K562 (cell line): ENCODE measurements around the gene PITRM1.

Experiments used
- ATF2 ChIP-seq: sonication (generic); formaldehyde crosslinking; IDR thresholded peaks from 2 replicates; pipeline ENCODE4 v1.8.1; 2022; ENCODE audit warnings: missing genetic modification reagents
- ATF4 ChIP-seq: fragments of 450-650 bp; formaldehyde crosslinking; IDR thresholded peaks from 2 replicates; pipeline ENCODE4 v1.4.0; 2022; ENCODE audit warnings: mild to moderate bottlenecking, moderate library complexity
- CEBPB ChIP-seq: fragments of 450-650 bp; IDR thresholded peaks from 2 replicates; pipeline ENCODE4 v1.6.1; 2016; ENCODE audit warnings: missing genetic modification characterization, missing compliant biosample characterization
- E2F4 ChIP-seq: sonication (generic); formaldehyde crosslinking; IDR thresholded peaks from 2 replicates; pipeline ENCODE4 v1.8.0; 2022; ENCODE audit warnings: mild to moderate bottlenecking, low read depth, missing genetic modification reagents
- E4F1 ChIP-seq: fragments of 250-450 bp; sonication (Bioruptor Pico); IDR thresholded peaks from 2 replicates; pipeline ENCODE4 v1.5.0; 2021; ENCODE audit warnings: mild to moderate bottlenecking, borderline replicate concordance
- POLR2AphosphoS5 ChIP-seq: IDR thresholded peaks from 2 replicates; pipeline ENCODE4 v1.6.1; 2011; ENCODE audit warnings: mild to moderate bottlenecking, low read depth, low read length, moderate library complexity; ENCODE audit not compliant: control insufficient read depth, insufficient read depth
- SAFB2 ChIP-seq: fragments of 200-400 bp; formaldehyde crosslinking; IDR thresholded peaks from 2 replicates; pipeline ENCODE4 v1.6.1; 2018; ENCODE audit warnings: borderline replicate concordance, low read length, low read depth, moderate library complexity; ENCODE audit not compliant: severe bottlenecking
- ZNF311 ChIP-seq: fragments of 250-450 bp; sonication (Bioruptor Pico); IDR thresholded peaks from 2 replicates; pipeline ENCODE4 v1.4.0; 2020; ENCODE audit warnings: mild to moderate bottlenecking, moderate library complexity
- ZNF699 ChIP-seq: fragments of 250-450 bp; sonication (Bioruptor Pico); IDR thresholded peaks from 2 replicates; pipeline ENCODE4 v1.8.0; 2021; ENCODE audit warnings: mild to moderate bottlenecking, moderate library complexity; ENCODE audit not compliant: insufficient replicate concordance
- TF ChIP-seq, protein P1 (sequence below), 3 experiments: IDR thresholded peaks in 2 of 3; conservative IDR thresholded peaks in 1 of 3; 2 replicates each; pipeline ENCODE4 v1.5.1; 2011 to 2012; ENCODE audit warnings: low read length in 3 of 3, mild to moderate bottlenecking in 3 of 3, control low read depth in 2 of 3, improper control_type of control experiment in 1 of 3, inconsistent platforms in 1 of 3, low read depth in 1 of 3, mixed read lengths in 1 of 3, moderate library complexity in 1 of 3; ENCODE audit not compliant: insufficient read depth in 2 of 3

- no peak for TF ChIP-seq POLR2AphosphoS5
- TF ChIP-seq E4F1, result no peak
- no peak for TF ChIP-seq ATF4 (CRISPR knock-in tag)
- no peak for TF ChIP-seq CEBPB (tag)
- no peak for TF ChIP-seq ZNF699
- TF ChIP-seq SAFB2, result no peak
- TF ChIP-seq, protein P1, sequence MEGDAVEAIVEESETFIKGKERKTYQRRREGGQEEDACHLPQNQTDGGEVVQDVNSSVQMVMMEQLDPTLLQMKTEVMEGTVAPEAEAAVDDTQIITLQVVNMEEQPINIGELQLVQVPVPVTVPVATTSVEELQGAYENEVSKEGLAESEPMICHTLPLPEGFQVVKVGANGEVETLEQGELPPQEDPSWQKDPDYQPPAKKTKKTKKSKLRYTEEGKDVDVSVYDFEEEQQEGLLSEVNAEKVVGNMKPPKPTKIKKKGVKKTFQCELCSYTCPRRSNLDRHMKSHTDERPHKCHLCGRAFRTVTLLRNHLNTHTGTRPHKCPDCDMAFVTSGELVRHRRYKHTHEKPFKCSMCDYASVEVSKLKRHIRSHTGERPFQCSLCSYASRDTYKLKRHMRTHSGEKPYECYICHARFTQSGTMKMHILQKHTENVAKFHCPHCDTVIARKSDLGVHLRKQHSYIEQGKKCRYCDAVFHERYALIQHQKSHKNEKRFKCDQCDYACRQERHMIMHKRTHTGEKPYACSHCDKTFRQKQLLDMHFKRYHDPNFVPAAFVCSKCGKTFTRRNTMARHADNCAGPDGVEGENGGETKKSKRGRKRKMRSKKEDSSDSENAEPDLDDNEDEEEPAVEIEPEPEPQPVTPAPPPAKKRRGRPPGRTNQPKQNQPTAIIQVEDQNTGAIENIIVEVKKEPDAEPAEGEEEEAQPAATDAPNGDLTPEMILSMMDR (IDR thresholded peaks at IDR 0.05 in 2 of 3, conservative IDR thresholded peaks at IDR 0.05 in 1 of 3; ENCODE audit: insufficient read depth in 2 of 3, low read depth in 1 of 3, low read length in 3 of 3), result no peak
- TF ChIP-seq ZNF311 (CRISPR knock-in tag), result no peak
- TF ChIP-seq ATF2 (CRISPR knock-in tag), result no peak
- TF ChIP-seq E2F4 (CRISPR knock-in tag), result no peak
Measured at GRCh38 chr10:3105166-3105565, 67.4 kb downstream of the PITRM1 start.
